Measurements from ENCODE around the gene MGAT4B. TPM values are rescaled to one million over a fixed set of nuclear protein-coding genes. Genes with fewer than 3 reads are reported as not detected.

The MGAT4B gene
- total RNA-seq, 1 donor from 2014 or later: 198 TPM

GRCh38 chr5:179766021-179766725 lies 40.5 kb downstream of the MGAT4B start:
- H3K27me3 Mint-ChIP-seq (ENCODE audit: unreplicated experiment): no peaks in the 10 kb centered on the region
- peaks cover 19% of the 10 kb centered on the region for H3K36me3 Mint-ChIP-seq (ENCODE audit: unreplicated experiment)
- no peak for TF ChIP-seq CTCF (IDR thresholded peaks at IDR 0.05)
- no peak overlapping the region for H3K4me3 Mint-ChIP-seq (ENCODE audit: unreplicated experiment)
- DNase-seq (ENCODE audit: extremely low spot score, unreplicated experiment): no peak
- H3K27ac Mint-ChIP-seq (ENCODE audit: unreplicated experiment): peak overlapping the region; percentile 91
- H3K4me1 Mint-ChIP-seq (ENCODE audit: unreplicated experiment): peaks cover 66% of the 10 kb centered on the region
- H3K9me3 Mint-ChIP-seq (ENCODE audit: unreplicated experiment): no peaks in the 10 kb centered on the region

- no peak for DNase-seq (ENCODE audit: extremely low spot score, unreplicated experiment)
- peaks cover 16% of the 10 kb centered on the region for H3K36me3 Mint-ChIP-seq (ENCODE audit: unreplicated experiment)
- H3K27me3 Mint-ChIP-seq (ENCODE audit: unreplicated experiment): no peaks in the 10 kb centered on the region
- peak overlapping the region; percentile 27 for H3K4me3 Mint-ChIP-seq (ENCODE audit: unreplicated experiment)
- peaks cover 66% of the 10 kb centered on the region for H3K4me1 Mint-ChIP-seq (ENCODE audit: unreplicated experiment)
- H3K9me3 Mint-ChIP-seq (ENCODE audit: unreplicated experiment): no peaks in the 10 kb centered on the region
- peak overlapping the region; percentile 91 for H3K27ac Mint-ChIP-seq (ENCODE audit: unreplicated experiment)
- TF ChIP-seq CTCF (IDR thresholded peaks at IDR 0.05): no peak
Measured at GRCh38 chr5:179765400-179765799, 41.3 kb downstream of the MGAT4B start.

- Mint-ChIP-seq H3K27ac (ENCODE audit: unreplicated experiment) (peak overlapping the region; percentile 91), H3K4me3 (ENCODE audit: unreplicated experiment) (no peak overlapping the region), H3K9me3 (ENCODE audit: unreplicated experiment) (no peaks in the 10 kb centered on the region), H3K27me3 (ENCODE audit: unreplicated experiment) (no peaks in the 10 kb centered on the region), H3K4me1 (ENCODE audit: unreplicated experiment) (peaks cover 79% of the 10 kb centered on the region), H3K36me3 (ENCODE audit: unreplicated experiment) (peaks cover 6% of the 10 kb centered on the region)
- no peak for TF ChIP-seq CTCF (IDR thresholded peaks at IDR 0.05)
- DNase-seq (ENCODE audit: extremely low spot score, unreplicated experiment): no peak
Measured at GRCh38 chr5:179764056-179764455, 42.6 kb downstream of the MGAT4B start.

GRCh38 chr5:179763215-179763945 lies 43.3 kb downstream of the MGAT4B start:
- H3K4me3 Mint-ChIP-seq (ENCODE audit: unreplicated experiment): no peak overlapping the region

More at GRCh38 chr5:179763215-179763945, 43.3 kb downstream of the MGAT4B start:
- Mint-ChIP-seq H3K4me1 (ENCODE audit: unreplicated experiment) (peaks cover 81% of the 10 kb centered on the region), H3K9me3 (ENCODE audit: unreplicated experiment) (no peaks in the 10 kb centered on the region), H3K27me3 (ENCODE audit: unreplicated experiment) (no peaks in the 10 kb centered on the region), H3K36me3 (ENCODE audit: unreplicated experiment) (peaks cover 5% of the 10 kb centered on the region), H3K27ac (ENCODE audit: unreplicated experiment) (peak overlapping the region; percentile 91)
- peak; percentile 91 for TF ChIP-seq CTCF (IDR thresholded peaks at IDR 0.05)
- DNase-seq (ENCODE audit: extremely low spot score, unreplicated experiment): no peak

All from osteocyte (in vitro differentiated cells).